Esophagus mucosa (tissue), 1 donor: ENCODE measurements around the gene ZNF221. TPM values are rescaled to one million over a fixed set of nuclear protein-coding genes. Genes with fewer than 3 reads are reported as not detected.
"Not testable (repeated sequence)": the region's sequence is repeated elsewhere in the genome, so short reads cannot be mapped to it uniquely, and the experiment has no call there.

ENCODE experiments used
- ATAC-seq: fragments of 200-7000 bp; cut with Tn5 transposase; one replicate; pipeline ENCODE4 v1.9.1; 2020
- total RNA-seq: library from RNA; stranded (reverse); gene quantifications from one replicate; pipeline ENCODE4 v1.2.4, GENCODE V29; 2023
- donor health status: DM: yes; HTN: yes; CAD: no.

ZNF221 gene
- 0.88 TPM for total RNA-seq

- peak; percentile 95 for ATAC-seq
These were observed at the start of gene ZNF221 for GRCh38 chr19:43950834-43951645. Gene ZNF221, plus strand, starts transcription at chr19:43951228. Its CDS starts 11,499 bp downstream, at chr19:43962727.

GRCh38 chr19:43901395-43902390, 49.3 kb upstream of the ZNF221 start:
- peak; percentile 66 for ATAC-seq

GRCh38 chr19:43902399-43902798, 48.6 kb upstream of the ZNF221 start:
- no peak for ATAC-seq

GRCh38 chr19:43905897-43906296, 45.1 kb upstream of the ZNF221 start:
- ATAC-seq, result no peak

GRCh38 chr19:43906774-43907173, 44.3 kb upstream of the ZNF221 start:
- ATAC-seq, result no peak

DNA sequence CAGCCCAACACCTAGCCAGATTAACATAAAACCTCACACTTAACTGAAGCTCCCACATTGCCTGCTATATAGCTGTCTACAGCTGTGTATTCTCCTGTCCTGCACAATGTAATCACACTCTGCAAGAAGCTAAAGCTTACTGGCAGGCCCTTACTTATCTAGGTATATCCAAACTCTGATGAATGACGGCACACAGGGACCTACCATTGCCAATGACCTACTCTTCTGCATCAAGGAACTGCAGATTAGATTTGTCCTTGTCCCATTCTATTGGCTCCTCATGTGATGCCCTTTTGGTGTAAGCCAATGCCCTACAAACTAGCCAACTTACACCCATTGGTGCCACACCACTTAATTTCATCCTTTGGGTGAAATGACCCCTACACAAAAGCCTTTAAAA, 42.4 kb upstream of the ZNF221 start:
- no peak for ATAC-seq

DNA sequence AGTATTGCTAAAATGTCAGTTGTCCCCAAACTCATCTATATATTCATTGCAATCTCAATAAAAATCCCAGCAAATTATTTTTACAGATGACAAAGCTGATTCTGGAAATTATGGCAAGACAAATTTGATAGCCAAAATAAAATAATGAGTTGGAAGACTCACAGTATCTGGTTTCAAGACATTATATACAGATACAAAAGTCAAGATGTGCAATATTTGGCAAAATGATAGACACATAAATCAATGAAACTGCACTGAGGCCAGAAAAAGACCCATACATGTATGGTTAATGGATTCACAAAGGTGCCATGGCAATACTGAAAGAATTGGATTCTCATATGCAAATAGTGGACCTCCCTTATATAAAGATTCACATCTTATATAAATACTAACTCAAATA, 40.1 kb upstream of the ZNF221 start:
- no peak for ATAC-seq

- no peak for ATAC-seq
These were observed 37.6 kb upstream of the ZNF221 start for GRCh38 chr19:43913383-43913782.

DNA sequence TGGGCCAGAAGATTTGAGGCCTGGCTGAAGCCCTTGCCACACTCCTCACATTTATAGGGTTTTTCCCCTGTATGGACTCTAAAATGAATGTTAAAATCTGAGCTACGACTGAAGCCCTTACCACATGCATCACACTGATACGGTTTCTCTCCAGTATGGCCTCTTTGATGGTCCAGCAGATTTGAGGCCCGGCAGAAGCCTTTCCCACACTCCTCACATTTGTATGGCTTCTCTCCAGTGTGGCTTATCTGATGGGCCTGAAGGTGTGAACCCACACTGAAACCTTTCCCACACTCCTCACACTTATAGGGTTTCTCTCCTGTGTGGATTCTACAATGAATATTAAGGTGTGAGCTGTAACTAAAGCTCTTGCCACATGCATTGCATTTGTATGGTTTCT, 37.0 kb upstream of the ZNF221 start:
- ATAC-seq, result no peak

- ATAC-seq, result no peak
These were observed 27.2 kb upstream of the ZNF221 start for GRCh38 chr19:43923875-43924274.

GRCh38 chr19:43928820-43929219, 22.2 kb upstream of the ZNF221 start:
- ATAC-seq, result no peak

DNA sequence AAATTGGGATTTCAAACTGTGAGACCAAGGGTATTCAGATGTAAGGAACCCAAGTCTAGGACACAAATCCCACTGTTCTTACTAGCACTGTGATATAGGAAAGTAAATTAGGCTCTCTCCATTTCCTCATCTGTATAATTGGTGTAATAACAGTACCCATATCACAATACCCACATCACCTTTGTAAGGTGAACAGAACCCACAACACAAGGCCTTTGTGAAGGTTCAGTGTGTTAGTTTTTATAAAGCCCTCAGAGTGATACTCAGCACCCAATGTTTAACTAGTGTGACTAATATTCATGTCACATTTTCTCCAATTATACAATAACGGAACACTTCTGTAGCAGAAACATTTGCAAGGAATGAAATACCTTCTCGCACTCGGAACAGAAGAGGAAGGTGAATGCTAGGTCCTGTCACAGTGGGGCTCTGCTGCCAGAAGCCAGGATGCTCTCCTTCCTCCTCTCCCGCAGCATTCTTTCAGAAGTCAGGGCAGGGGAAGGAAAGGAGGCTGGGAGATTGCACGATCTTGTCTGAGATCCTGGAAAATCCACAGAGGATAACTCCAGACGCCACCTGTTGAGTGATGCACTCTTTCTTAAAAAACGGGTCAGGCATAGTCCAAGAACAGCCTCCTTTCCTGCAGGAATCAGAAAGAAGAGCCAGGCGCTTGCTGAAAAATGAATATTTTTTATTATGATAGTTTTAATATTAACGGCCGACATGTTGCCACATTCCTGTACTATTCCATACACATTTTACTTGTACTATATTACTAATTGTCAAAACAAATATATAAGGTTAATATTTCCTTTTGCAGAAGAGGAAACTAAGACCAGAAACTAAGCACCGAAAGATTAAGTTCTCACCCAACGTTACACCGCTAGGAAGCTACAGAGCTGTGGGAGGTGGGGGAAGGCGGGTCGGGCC, 16.7 kb upstream of the ZNF221 start:
- no peak for ATAC-seq

DNA sequence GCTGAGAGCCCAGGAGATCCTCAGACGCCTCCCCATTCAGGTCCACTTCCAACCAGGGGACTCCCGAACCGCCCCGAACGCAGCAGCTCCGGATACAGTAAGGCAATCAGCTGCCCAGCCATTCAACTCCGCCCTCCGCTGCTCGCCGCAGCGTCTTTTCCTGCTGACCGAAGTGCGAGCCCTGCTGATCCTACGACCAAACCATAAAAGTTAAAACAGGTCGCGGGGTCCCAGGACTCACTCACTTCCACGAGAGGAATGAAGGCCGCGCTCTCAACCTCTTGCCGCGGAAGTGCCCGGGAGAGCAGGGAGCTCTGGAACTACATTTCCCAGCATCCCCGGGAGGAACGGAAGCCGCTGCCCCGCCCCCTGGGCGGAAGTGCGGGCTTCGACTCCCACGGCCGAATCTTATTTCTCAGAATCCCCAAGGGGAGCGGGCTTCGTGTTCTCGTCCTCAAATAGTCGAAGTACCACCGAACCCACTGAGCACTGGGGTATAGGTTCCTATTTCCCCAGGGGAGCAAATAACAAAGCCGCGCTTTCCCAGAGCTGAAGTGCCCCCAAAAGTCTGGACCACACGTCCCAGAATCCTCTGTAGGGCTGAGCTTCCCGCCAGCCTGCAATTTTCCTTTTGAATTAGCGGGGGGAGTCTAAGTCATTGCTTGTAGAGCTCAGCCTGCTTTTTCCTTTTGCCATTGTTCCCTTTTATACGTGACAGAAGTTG, 15.9 kb upstream of the ZNF221 start, which contains the start of gene ZNF45:
Gene ZNF45, minus strand, starts transcription at position 298 of the 724 bp plus-strand sequence. CDS start 13,097 bp downstream, outside the sequence.
- ATAC-seq, result peak; percentile 97

DNA sequence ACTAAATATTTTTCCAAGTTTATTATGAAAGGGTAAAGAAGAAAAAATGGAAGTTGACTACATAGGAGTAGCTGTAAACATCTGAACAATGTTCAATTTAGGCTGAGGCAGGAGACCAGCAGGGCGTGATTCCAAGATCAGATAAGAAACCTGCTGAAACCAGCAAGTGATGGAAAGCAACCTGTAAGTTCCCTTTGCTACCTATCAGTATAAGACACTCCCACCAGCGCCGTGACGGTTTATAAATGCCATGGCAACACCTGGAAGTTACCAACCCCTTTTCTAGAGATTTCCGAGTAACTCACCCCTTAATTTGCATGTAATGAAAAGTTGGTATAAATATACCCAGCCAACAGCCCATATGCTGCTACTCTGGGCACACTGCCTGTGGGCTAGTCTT, 14.8 kb upstream of the ZNF221 start:
- no peak for ATAC-seq

DNA sequence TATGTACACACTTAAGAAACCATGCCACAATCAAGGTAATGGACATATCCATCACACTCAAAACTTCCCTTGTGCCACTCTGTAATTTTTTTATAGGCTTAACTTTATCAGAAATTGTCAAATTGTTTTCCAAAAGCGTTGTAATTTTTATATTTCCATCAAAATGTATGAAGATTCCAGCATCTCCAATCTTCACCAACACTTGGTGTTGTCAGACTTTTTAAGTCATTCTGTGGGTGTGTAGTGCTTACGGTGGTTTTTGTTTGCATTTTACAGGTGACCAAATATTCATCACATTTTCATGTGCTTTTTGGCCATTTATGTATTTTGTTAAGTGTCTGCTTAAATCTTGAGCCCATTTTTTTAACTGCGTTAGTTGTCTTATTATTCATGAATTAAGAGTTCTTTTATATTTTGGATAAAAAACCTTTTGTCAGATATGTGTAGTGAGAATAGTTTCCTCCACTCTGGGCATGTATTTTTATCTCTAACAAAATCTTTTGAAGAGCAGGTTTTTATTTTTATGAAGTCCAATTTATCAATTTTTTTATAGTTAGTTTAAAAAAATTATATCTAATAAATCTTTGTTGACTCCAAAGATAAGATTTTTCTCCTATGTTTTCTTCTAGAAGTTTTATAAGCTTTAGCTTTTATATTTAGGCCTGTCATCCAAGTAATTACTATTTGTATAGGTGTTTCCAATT, 11.3 kb upstream of the ZNF221 start:
- no peak for ATAC-seq

DNA sequence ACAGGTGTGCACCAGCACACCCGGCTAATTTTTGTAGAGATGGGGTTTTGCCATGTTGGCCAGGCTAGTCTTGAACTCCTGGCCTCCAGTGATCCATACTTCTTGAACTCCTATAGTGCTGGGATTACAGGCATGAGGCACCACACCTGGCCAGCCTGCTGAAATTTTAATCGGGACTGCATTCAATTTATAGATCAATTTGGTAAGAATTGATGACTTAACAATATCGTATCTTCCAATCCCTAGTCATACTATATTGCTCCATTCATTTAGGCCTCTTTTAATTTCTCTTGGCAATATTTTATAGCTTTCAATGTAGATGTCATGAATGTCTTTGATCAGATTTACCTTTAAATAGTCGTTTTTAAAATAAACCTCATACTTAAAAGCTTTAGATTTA, 10.3 kb upstream of the ZNF221 start:
- no peak for ATAC-seq

GRCh38 chr19:43941209-43941608, 9.8 kb upstream of the ZNF221 start:
- no peak for ATAC-seq

DNA sequence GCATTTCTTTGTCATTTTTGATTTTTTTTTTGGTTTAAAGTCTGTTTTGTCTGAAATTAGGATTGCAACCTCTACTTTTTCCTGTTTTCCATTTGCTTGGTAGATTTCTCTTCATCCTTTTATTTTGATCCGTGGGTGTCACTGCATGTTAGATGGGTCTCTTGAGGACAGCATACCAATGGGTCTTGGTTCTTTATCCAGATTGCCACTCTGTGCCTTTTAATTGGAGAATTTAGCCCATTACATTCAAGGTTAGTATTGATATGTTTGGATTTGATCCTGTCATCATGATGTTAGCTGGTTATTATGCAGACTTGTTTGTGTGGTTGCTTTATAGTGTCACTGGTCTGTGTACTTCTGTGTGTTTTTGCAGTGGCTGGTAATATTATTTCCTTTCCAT, 3.6 kb upstream of the ZNF221 start:
- ATAC-seq, result not testable (repeated sequence)

DNA sequence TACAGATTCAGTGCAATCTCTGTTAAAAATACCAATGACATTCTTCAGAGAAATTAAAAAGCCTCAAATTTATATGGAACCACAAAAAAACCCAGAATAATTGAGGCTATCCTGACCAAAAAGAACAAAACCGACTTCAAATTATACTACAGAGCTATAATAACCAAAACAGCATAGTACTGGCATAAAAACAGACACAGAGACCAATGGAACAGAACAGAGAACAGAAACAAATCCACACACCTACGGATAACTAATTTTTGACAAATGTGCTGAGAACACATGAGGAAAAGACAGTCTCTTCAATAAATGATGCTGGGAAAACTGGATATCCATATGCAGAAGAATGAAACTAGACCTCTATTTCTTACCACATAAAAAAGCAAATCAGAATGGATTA, 1.2 kb upstream of the ZNF221 start:
- not testable (repeated sequence) for ATAC-seq

GRCh38 chr19:43956827-43957226, 5.8 kb downstream of the ZNF221 start:
- ATAC-seq, result no peak

- no peak for ATAC-seq
These were observed 6.9 kb downstream of the ZNF221 start for GRCh38 chr19:43957891-43958290.
